Amniotic epithelial cell (primary cell): ENCODE measurements around the gene CD4.
"Not testable (repeated sequence)": the region's sequence is repeated elsewhere in the genome, so short reads cannot be mapped to it uniquely, and the experiment has no call there.

Experiments
- DNase-seq: peaks from one replicate; pipeline ENCODE4 v3.0.0-alpha.2; 2010; ENCODE audit warnings: low read depth

Gene CD4

DNA sequence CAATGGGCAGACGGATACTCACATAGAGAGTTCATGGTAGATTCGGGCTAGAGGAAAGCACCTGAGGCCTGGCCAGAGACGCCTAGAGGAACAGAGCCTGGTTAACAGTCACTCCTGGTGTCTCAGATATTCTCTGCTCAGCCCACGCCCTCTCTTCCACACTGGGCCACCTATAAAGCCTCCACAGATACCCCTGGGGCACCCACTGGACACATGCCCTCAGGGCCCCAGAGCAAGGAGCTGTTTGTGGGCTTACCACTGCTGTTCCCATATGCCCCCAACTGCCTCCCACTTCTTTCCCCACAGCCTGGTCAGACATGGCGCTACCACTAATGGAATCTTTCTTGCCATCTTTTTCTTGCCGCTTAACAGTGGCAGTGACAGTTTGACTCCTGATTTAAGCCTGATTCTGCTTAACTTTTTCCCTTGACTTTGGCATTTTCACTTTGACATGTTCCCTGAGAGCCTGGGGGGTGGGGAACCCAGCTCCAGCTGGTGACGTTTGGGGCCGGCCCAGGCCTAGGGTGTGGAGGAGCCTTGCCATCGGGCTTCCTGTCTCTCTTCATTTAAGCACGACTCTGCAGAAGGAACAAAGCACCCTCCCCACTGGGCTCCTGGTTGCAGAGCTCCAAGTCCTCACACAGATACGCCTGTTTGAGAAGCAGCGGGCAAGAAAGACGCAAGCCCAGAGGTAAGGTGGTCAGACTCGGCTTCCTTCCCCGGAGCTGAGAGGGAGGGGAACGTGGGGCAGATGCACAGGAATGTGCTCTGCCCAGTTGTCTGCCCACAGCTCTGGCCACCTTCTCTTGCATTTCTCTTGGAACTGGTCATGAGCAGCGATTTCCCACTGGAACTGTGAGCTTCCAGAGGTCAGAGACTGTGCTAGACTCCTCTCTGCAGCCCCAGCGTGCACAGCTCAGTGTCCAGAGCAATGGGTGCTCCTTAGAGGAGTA is at the start of gene CD4:
Gene CD4, plus strand, starts transcription at position 557 of the 953 bp plus-strand sequence. CDS start 10,611 bp downstream, outside the sequence.
- DNase-seq, result no peak

DNA sequence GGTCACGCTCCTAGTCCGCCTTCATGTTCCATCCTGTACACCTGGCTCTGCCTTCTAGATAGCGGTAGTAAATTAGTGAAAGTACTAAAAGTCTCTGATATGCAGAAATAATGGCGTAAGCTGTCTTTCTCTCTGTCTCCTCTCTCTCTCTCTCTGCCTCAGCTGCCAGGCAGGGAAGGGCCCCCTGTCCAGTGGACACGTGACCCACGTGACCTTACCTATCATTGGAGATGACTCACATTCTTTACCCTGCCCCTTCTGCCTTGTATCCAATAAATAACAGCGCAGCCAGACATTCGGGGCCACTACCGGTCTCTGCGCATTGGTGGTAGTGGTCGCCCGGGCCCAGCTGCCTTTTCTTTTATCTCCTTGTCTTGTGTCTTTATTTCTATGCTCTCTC is 47.2 kb upstream of the CD4 start:
- not testable (repeated sequence) for DNase-seq

DNA sequence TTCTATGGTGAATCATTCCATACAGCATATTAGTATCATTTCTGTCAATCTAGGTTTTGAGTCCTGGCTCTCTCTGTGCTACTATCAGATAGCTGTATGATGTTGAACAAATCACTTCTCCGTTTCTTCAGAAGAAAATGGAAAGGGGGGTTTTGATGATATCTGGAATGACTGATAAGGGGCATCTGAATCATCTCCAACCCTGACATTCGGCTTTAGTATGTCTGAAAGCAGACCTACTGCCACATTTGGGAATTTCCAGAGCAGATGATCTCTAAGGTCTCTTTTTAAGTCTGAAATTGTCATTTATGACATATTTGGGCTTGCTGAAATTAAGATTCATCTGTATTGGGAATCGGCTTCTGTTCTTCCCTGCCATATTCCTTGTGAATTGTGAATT is 46.5 kb upstream of the CD4 start:
- no peak for DNase-seq

GRCh38 chr12:6743300-6743699 is 46.0 kb upstream of the CD4 start:
- DNase-seq, result not testable (repeated sequence)

DNA sequence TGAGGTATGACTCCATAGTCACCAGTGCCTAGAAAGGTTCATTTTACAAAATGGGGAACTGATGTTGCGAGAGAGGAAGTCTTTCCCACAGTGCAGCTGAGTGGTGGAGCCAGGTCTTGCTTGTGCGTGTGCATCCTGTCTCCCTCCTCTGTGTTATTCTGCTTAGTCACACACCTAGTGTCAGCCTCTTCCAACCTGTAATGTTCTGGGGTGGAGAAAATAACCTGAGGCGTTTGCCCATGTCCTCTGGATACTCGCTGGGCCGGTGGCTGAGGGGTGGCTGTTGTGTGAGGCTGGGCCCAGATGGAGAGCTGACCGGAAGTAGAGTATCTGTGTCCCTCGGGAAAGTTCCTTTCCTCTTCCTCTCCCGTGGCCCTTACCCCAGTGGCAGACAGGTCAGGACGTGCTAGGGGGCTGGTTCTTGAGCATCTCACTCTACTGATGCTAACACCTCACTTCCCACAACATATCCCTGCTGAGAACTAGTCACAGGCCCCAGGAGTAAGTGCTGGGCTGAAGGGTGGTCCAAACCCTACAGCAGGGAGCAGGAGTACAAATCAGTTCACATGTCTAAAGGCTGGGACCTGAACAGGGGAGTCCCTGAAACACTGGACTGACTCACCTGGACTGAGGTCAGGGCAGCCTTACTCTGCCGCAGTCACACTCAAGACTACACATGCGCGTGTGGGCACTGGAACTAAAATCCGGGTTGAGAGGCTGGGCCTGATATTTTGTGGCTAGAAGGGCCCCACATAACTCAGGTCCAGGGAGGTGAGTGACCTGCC is 43.4 kb upstream of the CD4 start:
- no peak for DNase-seq

DNA sequence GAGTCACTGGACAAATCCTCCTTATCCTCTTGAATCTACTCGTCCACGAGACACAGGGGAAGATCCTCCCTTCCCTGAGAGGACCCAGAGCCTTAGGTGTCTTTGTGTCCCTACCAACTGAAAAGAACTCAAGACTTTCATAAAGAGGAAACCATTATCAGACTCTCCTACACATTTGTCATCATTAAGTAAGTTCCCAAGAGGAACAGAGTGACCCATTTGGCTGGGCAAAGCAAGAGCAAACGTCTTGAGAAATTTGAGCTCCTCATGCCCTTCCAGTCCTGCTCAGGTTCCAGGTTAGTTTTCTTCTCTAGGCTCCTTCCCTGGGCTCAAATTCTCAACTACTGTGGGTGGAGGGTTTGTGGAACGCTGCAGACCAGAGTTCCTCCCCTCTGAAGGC is 42.1 kb upstream of the CD4 start:
- no peak for DNase-seq

- no peak for DNase-seq
Observed at GRCh38 chr12:6748761-6749160, 40.6 kb upstream of the CD4 start.

- DNase-seq, result no peak
Observed at GRCh38 chr12:6750506-6750905, 38.8 kb upstream of the CD4 start.

- no peak for DNase-seq
Observed at GRCh38 chr12:6751767-6752166, 37.6 kb upstream of the CD4 start.

GRCh38 chr12:6752167-6752920 is 37.0 kb upstream of the CD4 start:
- DNase-seq, result peak; percentile 57

- peak; percentile 99 for DNase-seq
Observed at GRCh38 chr12:6752921-6753771, 36.2 kb upstream of the CD4 start, which contains the start of gene MLF2. MLF2 (minus strand) TSS chr12:6753141; CDS start chr12:6752334, 807 bp downstream.

- no peak for DNase-seq
Observed at GRCh38 chr12:6753772-6754356, 35.5 kb upstream of the CD4 start.

- no peak for DNase-seq
Observed at GRCh38 chr12:6754411-6754810, 34.9 kb upstream of the CD4 start.

DNA sequence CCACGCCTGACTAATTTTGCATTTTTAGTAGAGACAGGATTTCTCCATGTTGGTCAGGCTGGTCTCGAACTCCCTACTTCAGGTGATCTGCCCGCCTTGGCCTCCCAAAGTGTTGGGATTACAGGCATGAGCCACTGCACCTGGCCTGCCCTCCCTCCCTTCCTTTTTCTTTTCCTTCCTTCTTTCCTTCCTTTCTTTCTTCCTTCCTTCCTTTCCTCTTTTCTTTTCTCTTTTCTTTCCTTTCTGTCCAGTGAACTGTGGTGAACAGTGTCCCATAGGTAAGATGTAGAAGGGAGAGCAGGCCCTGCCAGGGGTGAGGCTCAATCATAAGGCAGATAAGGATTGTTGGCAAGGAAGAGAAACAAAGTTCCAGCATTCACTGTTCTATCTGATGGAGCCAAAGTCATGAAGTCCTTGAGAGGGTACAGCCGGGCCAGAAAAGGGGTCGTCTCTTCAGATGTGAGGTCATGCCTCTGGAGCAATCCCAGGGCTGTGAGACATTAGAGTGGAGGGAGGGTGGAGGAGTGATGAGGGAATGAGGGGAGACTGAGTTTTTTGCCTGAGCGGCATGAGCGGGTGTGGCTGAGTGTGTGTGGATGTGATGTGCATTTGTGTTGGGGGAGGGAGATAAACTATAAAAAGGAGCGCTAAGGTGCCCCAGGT is 32.2 kb upstream of the CD4 start:
- DNase-seq, result no peak

- DNase-seq, result no peak
Observed at GRCh38 chr12:6758506-6759095, 30.7 kb upstream of the CD4 start.

DNA sequence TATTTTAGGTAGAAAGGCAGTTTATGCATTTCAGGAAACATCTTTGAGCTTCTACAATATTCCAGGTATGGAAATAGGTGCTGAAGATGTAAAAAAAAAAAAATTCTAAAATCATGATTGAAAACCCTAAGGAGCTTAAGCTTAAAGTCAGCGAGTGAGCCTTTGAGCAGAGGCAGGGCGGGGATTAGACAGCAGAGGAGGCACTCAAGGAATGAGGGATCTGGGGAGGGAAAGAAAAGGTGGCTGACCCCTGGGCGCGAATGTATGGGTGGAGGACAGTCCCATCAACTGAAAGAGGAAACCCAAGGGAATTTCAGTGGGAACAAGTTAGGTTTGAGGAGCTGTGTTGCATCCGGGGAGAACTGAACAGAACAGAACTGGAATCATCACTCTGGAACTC is 29.6 kb upstream of the CD4 start:
- DNase-seq, result no peak

- DNase-seq, result no peak
Observed at GRCh38 chr12:6763380-6763779, 25.9 kb upstream of the CD4 start.

GRCh38 chr12:6764011-6764828 is 25.1 kb upstream of the CD4 start:
- peak; percentile 99 for DNase-seq

DNA sequence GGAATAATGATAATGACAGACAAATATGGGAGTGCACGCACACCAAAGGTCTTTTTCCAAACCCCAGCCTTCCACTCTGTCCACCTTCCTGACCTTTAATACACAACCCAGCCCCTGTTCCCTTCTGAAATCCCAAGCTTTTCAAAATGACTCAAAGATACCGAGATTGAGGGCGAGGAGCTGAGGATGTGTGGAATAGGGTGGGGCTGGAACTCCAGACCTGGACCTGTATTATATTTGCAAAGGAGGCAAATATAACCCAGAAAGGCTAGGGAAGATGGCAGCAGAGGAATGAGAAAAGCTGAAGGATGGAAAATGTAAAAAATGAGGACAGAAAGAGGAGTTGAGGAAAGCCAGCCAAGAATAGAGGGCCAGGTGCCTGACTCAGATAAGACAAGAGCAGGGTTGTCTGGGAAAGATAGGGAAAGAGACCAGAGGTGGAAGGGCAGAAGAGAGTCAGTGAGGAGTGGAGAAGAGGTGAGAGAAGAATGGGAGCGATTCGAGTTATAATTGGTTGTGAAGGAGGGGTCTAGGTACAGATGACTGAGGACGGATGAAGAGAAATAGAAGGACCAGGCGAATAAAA is 24.2 kb upstream of the CD4 start:
- DNase-seq, result no peak
